Thyroid gland (tissue), 4 donors: ENCODE measurements around the gene ALPG.

ENCODE experiments used
- CTCF ChIP-seq, 6 experiments: fragments of 200-600 bp in 3 of 6; fragments of 450-650 bp in 3 of 6; sonication (generic) in 3 of 6; IDR thresholded peaks; one replicate each; pipeline ENCODE4 v1.5.1; 2016 to 2019; ENCODE audit warnings: antibody characterized with exemption in 6 of 6, mild to moderate bottlenecking in 2 of 6, inconsistent platforms in 1 of 6, moderate library complexity in 1 of 6
- POLR2A ChIP-seq, 2 donors: fragments of 450-650 bp; IDR thresholded peaks; one replicate each; pipeline ENCODE4 v1.6.1; 2017; ENCODE audit warnings: antibody characterized with exemption in 2 of 2, mild to moderate bottlenecking in 2 of 2, moderate library complexity in 1 of 2

GRCh38 chr2:232386740-232387450 is 19.7 kb upstream of the ALPG start:
- TF ChIP-seq POLR2A (IDR thresholded peaks at IDR 0.05) = no peak
- TF ChIP-seq CTCF (IDR thresholded peaks at IDR 0.05) = no peak
